Activated CD8-positive, alpha-beta memory T cell treated with anti-CD3 and anti-CD28 coated beads for 24 hours (primary cell): ENCODE data around the gene FEN1.

Experiments
- DNase-seq: peaks from one replicate; pipeline ENCODE4 v3.0.0-alpha.2; 2020

The FEN1 gene

DNA sequence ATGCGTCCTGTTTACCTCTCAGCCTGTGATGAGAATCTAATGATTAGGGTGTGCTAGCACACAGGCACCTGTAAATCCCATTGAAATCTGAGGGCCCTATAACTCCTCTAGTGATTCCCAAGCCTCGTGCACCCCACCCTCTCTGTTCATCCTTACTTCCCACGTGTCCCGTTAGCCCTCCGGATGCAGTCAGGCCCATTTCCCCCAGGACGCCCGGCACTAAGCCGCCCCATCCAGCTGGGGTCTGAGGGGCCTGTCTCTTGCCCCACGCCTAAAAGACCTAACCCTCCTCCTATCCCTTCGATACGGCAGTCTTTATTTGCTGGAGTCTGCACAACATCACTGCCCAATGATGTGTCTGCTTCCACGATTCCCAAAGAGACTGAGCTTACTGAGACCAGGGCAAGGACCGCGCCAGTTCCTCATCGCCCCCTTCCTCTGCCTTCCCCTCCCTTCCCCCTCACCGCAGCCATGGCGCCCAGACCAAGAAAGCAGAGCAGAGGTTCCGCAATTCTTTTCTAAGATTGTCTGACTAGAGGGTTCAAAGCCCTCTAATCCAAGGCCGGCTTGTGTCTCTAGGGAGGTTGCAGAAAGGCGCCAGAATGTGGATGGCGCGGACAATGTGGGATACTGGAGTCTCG lies 34.3 kb downstream of the FEN1 start:
- DNase-seq, result no peak

DNA sequence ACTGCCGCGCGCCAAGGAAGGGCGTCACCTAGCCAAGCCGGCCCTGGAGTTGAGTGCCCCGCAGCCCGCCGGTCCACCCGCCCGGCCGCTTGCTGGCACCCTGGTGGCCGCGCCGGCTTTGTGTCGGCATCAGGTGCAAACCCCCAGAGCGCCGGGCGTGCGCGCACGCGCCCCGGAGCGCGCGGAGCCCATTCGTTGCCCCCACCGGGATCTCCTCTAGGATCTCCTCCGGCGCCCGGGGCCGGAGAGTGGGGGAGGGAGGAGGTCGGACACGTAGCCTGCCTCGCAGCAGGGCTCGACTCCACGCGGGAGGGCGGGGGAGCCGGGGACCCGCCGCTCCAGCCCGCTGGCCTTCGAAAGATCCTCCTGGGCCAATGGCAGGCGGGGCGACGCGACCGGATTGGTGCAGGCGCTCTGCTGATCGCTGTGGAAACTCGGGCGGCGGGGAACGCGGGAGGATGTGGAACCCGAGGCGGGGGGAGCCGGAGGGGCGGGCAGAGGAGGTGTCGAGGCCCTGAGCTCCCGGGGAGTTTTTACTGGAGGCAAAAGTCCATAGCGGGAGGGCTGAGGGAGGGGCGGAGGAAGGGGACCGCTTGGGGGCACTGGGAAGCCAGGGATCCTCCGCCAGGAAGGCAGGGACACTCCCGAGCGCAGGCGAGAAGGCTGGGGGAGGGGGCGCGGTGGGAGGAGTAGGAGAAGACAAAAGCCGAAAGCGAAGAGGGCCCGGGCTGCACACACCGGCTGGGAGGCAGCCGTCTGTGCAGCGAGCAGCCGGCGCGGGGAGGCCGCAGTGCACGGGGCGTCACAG lies 35.1 kb downstream of the FEN1 start, which contains the start of gene FADS2:
TSS of gene FADS2 (plus strand) at position 730 of the 808 bp plus-strand sequence. CDS start 91 bp downstream, outside the sequence.
- DNase-seq, result peak; percentile 85

DNA sequence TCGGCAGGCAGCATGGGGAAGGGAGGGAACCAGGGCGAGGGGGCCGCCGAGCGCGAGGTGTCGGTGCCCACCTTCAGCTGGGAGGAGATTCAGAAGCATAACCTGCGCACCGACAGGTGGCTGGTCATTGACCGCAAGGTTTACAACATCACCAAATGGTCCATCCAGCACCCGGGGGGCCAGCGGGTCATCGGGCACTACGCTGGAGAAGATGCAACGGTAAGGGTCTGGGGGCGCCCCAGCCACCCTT lies 35.6 kb downstream of the FEN1 start:
- no peak for DNase-seq

- peak; percentile 70 for DNase-seq
Observed at GRCh38 chr11:61828629-61829407, 36.1 kb downstream of the FEN1 start.

DNA sequence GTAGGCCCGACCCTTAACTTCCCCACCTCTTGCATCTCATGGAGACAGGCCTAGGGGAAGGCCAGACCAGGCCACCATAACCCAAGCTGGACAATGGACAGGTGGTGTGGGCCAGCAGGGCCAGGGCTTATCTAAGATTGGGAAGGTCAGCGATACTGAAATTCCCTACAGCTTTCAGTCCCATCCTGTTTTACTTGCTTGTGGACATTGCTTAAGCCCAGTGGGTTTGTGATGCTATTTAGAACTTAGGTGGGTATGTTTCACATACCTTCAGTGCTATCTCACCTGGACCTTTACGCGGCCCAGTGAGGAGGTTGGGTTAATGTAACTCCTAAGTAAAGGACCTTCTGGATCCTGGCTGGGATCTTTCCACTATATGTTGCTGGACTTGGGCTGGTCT lies 37.1 kb downstream of the FEN1 start:
- no peak for DNase-seq

DNA sequence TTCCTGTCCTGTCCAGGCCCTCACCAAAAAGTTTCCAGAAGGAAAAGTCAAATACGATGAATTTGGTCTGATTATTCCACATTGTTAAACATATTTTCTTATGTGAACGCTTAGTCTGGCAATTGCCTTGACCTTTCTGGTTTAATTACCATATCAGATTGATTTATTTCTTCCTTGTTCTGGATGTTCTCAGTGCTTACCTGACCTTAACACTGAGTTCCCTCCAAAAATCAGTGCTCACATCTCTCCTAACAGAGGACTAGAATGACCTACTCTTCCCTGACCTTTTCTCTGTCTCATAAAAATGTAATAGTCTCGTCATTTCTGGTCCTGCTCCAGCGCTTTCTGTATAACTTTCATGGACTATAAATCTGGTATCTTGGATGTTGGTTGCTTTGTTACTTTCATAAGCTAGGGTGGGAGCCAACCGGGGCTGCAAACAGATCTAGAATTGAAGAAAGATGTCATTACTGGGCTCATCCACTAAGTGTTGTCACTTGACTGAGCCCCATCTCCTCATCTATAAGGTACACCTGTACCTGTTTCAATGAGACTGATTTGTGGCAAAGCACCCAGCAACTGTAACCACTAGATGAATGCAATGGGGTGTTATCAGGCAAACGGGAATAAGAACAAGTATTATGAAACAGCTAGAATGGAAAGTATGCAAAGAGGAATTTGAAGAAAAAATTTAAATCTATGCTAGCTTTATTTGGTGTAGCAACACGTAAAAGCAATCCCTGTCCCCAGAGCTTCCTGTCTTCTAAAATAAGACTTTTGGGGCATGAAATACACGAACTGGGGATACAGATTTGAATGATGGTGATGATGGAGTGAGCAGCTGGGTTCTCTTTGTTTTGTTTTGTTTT lies 37.8 kb downstream of the FEN1 start:
- no peak for DNase-seq

DNA sequence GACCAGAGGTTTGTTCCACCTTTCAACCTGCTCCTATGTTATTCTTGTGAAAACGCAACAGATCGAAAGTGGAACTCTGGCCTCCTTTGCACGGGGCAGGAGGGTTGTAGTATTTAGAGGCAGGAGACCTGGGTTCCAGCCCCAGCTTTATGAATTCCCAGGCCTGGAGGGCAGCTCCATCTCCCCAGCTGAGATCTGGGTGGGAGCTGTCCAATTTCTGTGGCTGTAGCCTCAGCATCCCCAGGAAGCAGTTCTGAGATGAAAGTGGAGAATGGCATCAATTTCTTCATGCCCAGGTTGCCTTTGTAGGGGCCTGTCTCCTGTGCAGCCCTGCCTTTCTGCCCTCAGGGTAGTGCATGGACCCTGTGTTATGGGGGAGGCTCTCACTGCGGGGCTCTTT lies 39.5 kb downstream of the FEN1 start:
- no peak for DNase-seq

- no peak for DNase-seq
Observed at GRCh38 chr11:61832754-61833153, 40.0 kb downstream of the FEN1 start.

- no peak for DNase-seq
Observed at GRCh38 chr11:61833471-61833870, 40.8 kb downstream of the FEN1 start.

- DNase-seq, result no peak
Observed at GRCh38 chr11:61833926-61834277, 41.2 kb downstream of the FEN1 start.

DNA sequence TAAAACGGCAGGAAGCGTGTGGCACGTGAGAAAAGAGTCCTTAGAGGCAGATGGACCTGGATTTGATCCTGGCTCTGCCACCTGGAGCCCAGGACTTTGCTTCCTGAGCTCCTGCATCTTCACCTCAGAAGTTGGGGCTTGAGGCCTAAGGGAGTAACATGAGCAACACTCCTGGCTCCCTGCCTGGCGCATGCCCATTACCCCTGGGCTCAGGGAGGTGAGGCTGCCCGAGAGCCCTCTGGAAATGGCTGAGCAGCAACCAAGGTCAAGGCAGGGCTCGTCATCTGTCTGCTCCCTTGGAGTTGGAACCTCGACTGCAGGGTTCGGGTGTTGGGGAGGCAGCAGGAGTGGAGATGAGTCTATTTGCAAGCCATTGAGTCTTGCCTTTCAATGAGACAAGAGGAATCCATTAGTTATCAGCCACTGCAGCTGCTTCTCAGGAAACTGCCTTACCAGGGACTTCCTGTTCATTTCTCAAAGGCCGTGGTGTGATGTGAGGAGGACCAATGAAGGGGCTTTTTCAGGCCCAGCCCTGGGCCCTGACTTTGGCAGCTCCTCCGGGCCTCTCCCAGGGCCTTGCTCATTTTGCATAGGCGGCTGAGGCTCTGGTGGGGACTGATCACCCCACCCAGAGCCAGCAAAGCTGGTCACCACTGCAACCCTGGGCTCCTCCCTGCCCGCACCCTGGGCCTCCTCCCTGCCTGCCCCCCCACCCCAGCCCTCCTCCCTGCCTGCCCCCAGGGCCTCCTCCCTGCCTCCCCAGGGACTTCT lies 41.8 kb downstream of the FEN1 start:
- DNase-seq, result peak; percentile 73

GRCh38 chr11:61836193-61836592 lies 43.5 kb downstream of the FEN1 start:
- no peak for DNase-seq

DNA sequence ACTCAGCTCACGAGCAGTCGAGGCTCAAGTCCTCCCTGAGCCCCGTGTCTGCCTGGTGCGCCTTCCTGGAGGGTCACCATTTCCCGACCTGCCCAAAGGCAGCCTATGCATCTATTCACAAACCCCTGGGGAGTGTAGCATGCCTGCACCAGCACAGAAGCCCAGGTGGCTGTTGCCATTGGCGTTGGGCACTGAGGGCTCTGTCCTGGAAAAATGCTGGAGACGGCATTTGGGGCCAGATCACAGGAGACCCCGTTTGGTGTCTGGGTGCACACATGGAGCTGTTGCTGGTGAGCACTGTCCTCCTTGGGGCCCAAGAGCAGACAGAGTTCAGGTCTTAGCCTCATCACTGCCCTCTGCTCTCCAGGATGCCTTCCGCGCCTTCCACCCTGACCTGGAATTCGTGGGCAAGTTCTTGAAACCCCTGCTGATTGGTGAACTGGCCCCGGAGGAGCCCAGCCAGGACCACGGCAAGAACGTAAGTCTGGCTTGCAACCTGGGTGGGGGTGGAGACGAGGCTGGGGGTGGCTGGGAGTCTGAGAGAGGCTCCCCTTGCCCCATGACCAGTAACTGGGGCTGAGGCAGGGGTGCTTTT lies 44.8 kb downstream of the FEN1 start:
- DNase-seq, result no peak

DNA sequence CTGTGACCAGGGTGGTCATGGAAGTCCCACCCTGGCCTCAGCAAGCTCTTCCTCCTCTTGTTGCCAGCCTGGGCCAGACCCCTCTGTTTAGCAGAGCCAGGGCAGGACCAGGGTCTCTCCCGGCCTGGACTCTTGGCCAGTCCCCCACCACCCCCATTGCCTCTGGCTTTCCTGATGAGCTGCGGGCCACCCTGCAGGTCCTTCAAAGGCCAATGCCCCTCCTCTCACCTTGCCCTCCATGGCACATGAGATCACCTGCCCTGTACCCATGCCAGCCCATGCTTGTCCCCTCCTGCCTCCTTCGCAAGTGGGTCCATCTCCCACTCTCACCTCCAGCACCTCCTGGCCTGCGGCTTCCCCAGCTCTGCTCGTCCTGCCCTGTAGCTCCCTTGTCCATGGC lies 45.8 kb downstream of the FEN1 start:
- no peak for DNase-seq

GRCh38 chr11:61838921-61839320 lies 46.2 kb downstream of the FEN1 start:
- no peak for DNase-seq

- DNase-seq, result no peak
Observed at GRCh38 chr11:61839742-61840141, 47.0 kb downstream of the FEN1 start.

GRCh38 chr11:61840371-61840770 lies 47.7 kb downstream of the FEN1 start:
- no peak for DNase-seq

DNA sequence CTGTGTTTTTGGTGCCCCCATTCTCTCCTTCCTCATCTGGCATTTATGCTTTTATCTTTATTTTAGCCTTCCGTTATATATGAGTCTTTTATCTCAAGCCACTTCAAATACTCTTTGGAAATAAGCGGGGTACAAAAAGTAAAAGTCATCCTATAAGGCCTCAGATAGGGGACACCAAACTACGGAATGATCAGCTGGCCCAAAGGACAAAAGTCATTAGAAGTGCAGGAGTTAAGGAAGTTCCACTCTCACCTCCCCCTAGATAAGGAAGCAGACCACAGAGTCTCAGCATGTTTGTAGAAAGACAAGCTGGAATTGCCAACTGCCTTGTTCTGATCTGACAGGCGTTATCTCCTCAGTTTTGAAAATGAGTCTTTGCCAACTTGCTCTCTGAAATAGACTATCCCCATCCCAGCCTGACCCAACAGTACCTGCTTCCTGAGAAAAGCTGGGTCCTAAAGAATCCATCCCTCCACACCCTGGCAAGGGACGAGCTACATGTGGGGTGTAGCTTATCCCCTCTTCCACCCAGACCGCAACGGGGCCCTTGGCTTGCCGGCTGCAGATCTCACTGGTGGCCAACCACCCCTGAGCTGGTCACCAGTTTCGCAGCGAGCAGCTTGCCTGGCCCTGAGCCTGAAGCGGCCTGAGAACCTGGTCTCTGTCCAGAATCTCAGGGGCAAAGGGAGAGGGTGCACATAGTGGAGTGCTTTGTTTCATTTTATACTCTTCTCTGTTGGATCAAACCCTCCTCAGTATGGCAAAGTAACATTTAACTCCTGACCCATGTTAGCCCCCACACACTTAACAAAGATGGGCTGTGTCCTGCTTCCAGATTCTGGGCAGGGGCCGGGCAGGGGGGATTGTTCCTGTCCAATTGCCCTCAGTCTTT lies 49.2 kb downstream of the FEN1 start:
- DNase-seq, result no peak

DNA sequence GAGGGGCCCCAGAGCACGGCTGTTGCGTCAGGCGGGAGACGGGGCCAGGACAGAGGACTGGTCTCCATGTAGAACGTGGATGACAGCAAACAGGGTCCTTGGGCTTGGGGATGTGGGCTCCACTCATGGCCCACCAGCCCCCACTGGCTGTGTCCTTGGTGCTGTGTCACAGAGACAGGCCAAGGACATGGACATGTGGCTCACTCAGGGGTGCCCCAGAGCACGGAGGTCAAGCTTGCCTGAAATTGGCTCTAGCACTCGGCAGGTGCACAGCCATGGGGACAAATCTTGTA lies 49.8 kb downstream of the FEN1 start:
- DNase-seq, result no peak

GRCh38 chr11:61844909-61845565 lies 52.3 kb downstream of the FEN1 start:
- DNase-seq, result no peak
